Tibial nerve (tissue), 4 donors: ENCODE data around the gene AQP12A. TPM values are rescaled to one million over a fixed set of nuclear protein-coding genes. Genes with fewer than 3 reads are reported as not detected.

Experiments
- DNase-seq, 2 donors: peaks; one replicate each; pipeline ENCODE4 v3.0.0-alpha.2; 2019; ENCODE audit warnings: low spot score in 2 of 2
- H3K27ac ChIP-seq, 4 donors: fragments of 200-600 bp; sonication (generic) in 3 of 4; one replicate each; pipeline ENCODE4 v1.5.1; 2017 to 2019; ENCODE audit warnings: mild to moderate bottlenecking in 1 of 4
- H3K27me3 ChIP-seq, 2 donors: fragments of 200-600 bp; sonication (generic) in 1 of 2; one replicate each; pipeline versions ENCODE4 v1.5.1 to v1.6.0; 2017 to 2019
- H3K36me3 ChIP-seq, 3 donors: fragments of 200-600 bp; sonication (generic); one replicate each; pipeline ENCODE4 v1.5.1; 2018 to 2019
- H3K4me1 ChIP-seq, 4 donors: fragments of 200-600 bp; sonication (generic) in 3 of 4; one replicate each; pipeline ENCODE4 v1.5.1; 2017 to 2019
- H3K4me3 ChIP-seq, 4 donors: fragments of 200-600 bp; sonication (generic) in 3 of 4; one replicate each; pipeline ENCODE4 v1.5.1; 2017 to 2019; ENCODE audit warnings: mild to moderate bottlenecking in 1 of 4, moderate library complexity in 1 of 4
- H3K9me3 ChIP-seq, 4 donors: fragments of 200-600 bp; sonication (generic) in 3 of 4; one replicate each; pipeline ENCODE4 v1.5.1; 2017 to 2019
- CTCF ChIP-seq, 5 experiments: fragments of 200-600 bp in 3 of 5; fragments of 450-650 bp in 2 of 5; sonication (generic) in 3 of 5; IDR thresholded peaks; one replicate each; pipeline ENCODE4 v1.5.1; 2016 to 2019; ENCODE audit warnings: antibody characterized with exemption in 5 of 5, mild to moderate bottlenecking in 3 of 5, moderate library complexity in 2 of 5
- EP300 ChIP-seq, 2 donors: sonication (generic); formaldehyde crosslinking; IDR thresholded peaks; one replicate each; pipeline ENCODE4 v1.6.1; 2017; ENCODE audit warnings: antibody characterized with exemption in 2 of 2, mild to moderate bottlenecking in 1 of 2
- POLR2A ChIP-seq, 2 donors: fragments of 450-650 bp; IDR thresholded peaks; one replicate each; pipeline ENCODE4 v1.6.1; 2017; ENCODE audit warnings: antibody characterized with exemption in 2 of 2, mild to moderate bottlenecking in 2 of 2, moderate library complexity in 2 of 2
- WGBS, 2 donors: methylation state at CpG; one replicate each; pipeline ENCODE4 v1.1.5; 2018; 5-methylcytosine and 5-hydroxymethylcytosine counted together
- total RNA-seq, 4 donors: library from RNA; depleted of rRNA; stranded (reverse); fragments of >200 nt; gene quantifications; one replicate each; pipeline ENCODE4 v1.1.0, GENCODE V29; 2016

The AQP12A gene
- total RNA-seq, 4 donors from 2014 or later: 1.2 TPM; not detected in 3

DNA sequence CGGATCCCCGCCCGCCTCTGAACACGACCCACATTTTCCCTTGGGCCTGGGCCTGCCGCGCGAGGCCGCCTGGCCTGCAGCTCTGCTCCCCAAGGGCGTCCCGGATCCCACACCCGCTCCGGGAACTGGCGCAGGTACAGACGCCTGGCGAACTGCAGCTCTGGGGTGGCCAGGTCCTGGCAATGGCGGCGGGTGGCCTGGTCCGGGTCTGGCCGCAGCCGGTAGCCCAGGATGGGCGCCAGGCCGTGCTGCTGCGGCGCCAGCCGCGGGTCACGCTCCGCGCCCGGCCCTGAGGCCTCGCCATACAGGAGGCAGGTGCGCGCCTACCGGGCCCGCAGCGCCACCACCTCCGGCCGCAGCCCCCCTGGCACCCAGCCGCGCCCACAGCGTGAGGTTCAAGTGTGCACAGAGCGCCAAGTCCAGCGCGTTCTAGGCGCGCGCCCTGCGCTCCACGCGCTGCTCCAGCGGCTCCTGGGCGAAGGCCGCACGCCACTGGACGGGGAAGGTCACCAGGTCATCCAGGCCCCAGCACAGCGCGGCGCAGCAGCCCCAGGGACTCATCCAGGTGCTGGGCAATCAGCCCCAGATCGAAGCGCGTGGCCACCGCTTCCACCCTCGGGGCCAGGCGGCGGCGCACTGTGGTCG, 9.5 kb downstream of the AQP12A start:
- 83 to 91% methylated on average over 25 to 66 of the region's 67 CpGs for WGBS, 2 donors
- TF ChIP-seq CTCF (IDR thresholded peaks at IDR 0.05): no peak
- no peak for TF ChIP-seq EP300 (IDR thresholded peaks at IDR 0.05)
- TF ChIP-seq POLR2A (IDR thresholded peaks at IDR 0.05): no peak
- Histone ChIP-seq H3K4me1 (no peaks in the 10 kb centered on the region), H3K27me3 (peaks cover 0 to 28% of the 10 kb centered on the region in 2 donors), H3K27ac (no peak overlapping the region), H3K36me3 (no peaks in the 10 kb centered on the region), H3K9me3 (no peaks in the 10 kb centered on the region), H3K4me3 (no peak overlapping the region)
- no peak for DNase-seq

DNA sequence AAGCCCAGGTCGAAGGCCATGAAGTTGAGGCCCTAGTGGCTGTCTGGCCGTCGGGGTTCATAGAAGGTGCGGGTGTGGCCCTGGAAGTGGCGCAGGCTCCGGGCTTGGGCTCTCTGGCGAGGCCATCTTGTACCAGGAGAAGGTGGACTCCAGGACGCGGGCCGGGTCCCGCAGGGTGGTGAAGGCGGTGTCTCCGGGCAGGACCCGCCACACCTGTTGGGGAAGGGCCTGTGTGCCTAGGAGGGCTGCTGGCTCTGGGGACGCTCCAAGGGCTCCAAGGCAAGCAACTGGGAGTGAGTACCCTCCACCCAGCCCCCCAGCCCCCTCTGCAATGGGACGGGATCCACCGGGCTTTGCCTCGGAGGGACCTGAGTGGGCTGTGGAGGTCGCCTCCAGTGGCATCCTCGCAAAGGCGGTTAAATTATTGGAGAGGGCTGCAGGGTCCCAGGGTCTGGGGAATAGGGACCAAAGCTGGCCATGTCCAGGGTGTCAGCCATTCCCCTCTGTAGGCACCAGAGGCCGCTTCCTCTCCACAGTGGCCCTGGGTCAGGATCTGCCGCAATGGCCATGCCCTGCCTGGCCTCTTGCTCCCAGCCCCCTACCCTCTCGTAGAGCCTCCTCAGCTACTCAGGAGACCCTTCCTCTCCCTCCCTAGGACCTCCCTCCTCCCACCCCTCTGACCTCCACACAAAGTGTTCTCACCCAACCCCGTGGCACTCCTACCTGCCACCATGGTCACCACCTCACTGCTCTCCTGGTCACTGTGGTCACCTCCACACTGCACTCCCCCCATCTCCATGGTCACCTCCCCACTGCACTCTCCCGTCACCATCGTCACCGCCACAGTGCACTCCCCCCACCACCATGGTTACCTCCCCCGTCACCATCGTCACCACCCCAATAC, 10.3 kb downstream of the AQP12A start:
- Histone ChIP-seq H3K27me3 (peaks cover 0 to 28% of the 10 kb centered on the region in 2 donors), H3K4me1 (no peaks in the 10 kb centered on the region), H3K27ac (no peak overlapping the region), H3K9me3 (no peaks in the 10 kb centered on the region), H3K4me3 (no peak overlapping the region), H3K36me3 (no peaks in the 10 kb centered on the region)
- 91 to 92% methylated on average over 29 to 30 of the region's 30 CpGs for WGBS, 2 donors
- TF ChIP-seq EP300 (IDR thresholded peaks at IDR 0.05) (no peak), CTCF (IDR thresholded peaks at IDR 0.05) (no peak), POLR2A (IDR thresholded peaks at IDR 0.05) (no peak)
- DNase-seq: no peak

DNA sequence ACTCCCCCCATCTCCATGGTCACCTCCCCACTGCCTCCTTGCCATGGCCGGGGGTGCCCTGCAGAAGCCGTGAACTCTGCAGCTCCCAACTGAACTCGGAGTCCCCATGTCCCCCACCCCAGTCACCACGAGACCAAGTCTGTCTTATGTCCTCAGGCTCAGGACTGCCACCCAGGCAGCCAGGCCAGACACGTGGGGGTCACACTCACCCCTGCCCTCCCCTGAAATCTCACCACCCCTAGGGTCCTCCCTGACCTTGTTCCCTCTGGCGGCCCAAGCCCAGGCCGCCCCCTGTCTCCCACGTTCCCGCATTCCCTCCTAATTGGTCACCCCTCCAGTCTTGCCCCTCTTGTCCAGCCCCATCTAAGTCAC, 11.0 kb downstream of the AQP12A start:
- no peak overlapping the region for H3K27ac ChIP-seq
- no peaks in the 10 kb centered on the region for H3K36me3 ChIP-seq
- peaks cover 0 to 35% of the 10 kb centered on the region in 2 donors for H3K27me3 ChIP-seq
- no peak overlapping the region for H3K4me3 ChIP-seq
- 78 to 79% methylated on average over 9 of the region's 9 CpGs for WGBS, 2 donors
- no peaks in the 10 kb centered on the region for H3K9me3 ChIP-seq
- no peak for DNase-seq
- TF ChIP-seq EP300 (IDR thresholded peaks at IDR 0.05) (no peak), POLR2A (IDR thresholded peaks at IDR 0.05) (no peak), CTCF (IDR thresholded peaks at IDR 0.05) (no peak)
- no peaks in the 10 kb centered on the region for H3K4me1 ChIP-seq

DNA sequence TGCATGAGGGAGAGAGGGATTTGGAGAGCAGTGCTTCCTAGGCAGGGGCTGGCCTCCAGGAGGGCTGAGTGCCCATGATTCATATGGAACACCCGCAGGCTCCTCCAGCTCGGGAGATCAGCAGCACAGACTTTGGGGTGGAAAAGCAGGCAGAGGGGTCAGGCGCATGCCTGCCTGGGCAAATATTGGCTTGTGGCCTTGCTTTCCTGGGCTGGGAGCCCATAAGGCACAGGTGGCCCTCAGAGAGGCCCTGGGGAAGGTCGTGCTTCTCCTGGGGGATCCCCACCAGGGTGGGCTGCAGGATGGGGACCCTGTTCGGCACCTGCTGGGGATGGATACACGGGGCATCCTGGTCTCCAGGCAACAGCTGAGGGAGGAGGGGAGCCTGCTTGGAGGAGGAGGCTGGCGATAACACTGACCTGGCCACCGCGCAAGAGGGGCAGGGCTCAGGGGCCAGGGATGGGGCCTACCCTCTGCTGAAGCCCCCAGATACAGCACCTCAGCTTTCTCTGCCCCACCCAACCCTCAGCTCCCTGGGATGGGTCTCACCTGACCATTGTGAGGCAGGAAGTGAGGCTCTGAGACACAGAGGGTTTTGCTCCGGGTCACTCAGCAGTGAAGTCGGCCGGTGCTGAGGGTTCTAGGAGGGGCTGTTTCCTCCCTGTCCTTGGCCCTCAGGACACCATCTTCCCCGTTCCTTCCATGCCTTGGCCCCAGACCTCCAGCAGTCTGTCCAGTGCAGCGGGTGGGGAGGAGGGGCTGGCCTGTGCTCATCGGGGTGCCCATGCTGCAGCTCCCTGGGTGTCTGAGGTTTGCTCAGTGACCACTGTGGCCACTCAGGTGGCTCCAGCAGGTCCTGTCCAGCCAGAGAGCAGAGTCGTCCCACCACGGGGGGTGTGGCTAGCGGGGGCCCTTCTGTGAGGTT, 12.0 kb downstream of the AQP12A start:
- H3K4me3 ChIP-seq: no peak overlapping the region
- H3K9me3 ChIP-seq: no peaks in the 10 kb centered on the region
- TF ChIP-seq CTCF (IDR thresholded peaks at IDR 0.05) (no peak), POLR2A (IDR thresholded peaks at IDR 0.05) (no peak), EP300 (IDR thresholded peaks at IDR 0.05) (no peak)
- no peak for DNase-seq
- H3K27ac ChIP-seq: no peak overlapping the region
- WGBS, 2 donors: 70 to 74% methylated on average over 14 to 18 of the region's 18 CpGs
- peaks cover 0 to 40% of the 10 kb centered on the region in 2 donors for H3K27me3 ChIP-seq
- no peaks in the 10 kb centered on the region for H3K36me3 ChIP-seq
- H3K4me1 ChIP-seq: no peaks in the 10 kb centered on the region
